H1 (cell line): ENCODE data around the gene PIAS4. TPM values are rescaled to one million over a fixed set of nuclear protein-coding genes. Genes with fewer than 3 reads are reported as not detected.
A peak's percentile ranks its signal among the peaks of the same experiment; 100 is the strongest.

Experiments used
- BRCA1 ChIP-seq: IDR thresholded peaks from 2 replicates; pipeline ENCODE4 v1.6.1; 2012; ENCODE audit warnings: low read depth, low read length, improper control_type of control experiment
- CTBP2 ChIP-seq: IDR thresholded peaks from 2 replicates; pipeline ENCODE4 v1.7.0; 2011; ENCODE audit warnings: borderline replicate concordance, mild to moderate bottlenecking, moderate library complexity, mixed read lengths, low read length; ENCODE audit not compliant: insufficient read depth, insufficient read length
- RBBP5 ChIP-seq: IDR thresholded peaks from 2 replicates; pipeline ENCODE4 v1.7.1; 2012; ENCODE audit warnings: low read depth, mild to moderate bottlenecking, inconsistent platforms, low read length, moderate library complexity, borderline replicate concordance
- SIN3A ChIP-seq, 2 experiments: IDR thresholded peaks in 1 of 2; conservative IDR thresholded peaks in 1 of 2; 2 replicates each; pipeline ENCODE4 v1.6.1; 2011 to 2012; ENCODE audit warnings: low read length in 2 of 2, improper control_type of control experiment in 1 of 2, low read depth in 1 of 2, mild to moderate bottlenecking in 1 of 2
- SP4 ChIP-seq: IDR thresholded peaks from 2 replicates; pipeline ENCODE4 v1.6.1; 2012; ENCODE audit warnings: low read length, inconsistent platforms
- SUZ12 ChIP-seq: fragments of 200-600 bp; sonication (generic); IDR thresholded peaks from 2 replicates; pipeline ENCODE4 v1.6.1; 2012; ENCODE audit warnings: mild to moderate bottlenecking, inconsistent platforms, low read length, moderate library complexity, mixed read lengths
- TAF1 ChIP-seq: IDR thresholded peaks from 2 replicates; pipeline ENCODE4 v1.6.1; 2011; ENCODE audit warnings: mild to moderate bottlenecking, low read depth, low read length
- polyA plus RNA-seq, 7 experiments: library from polyadenylated mRNA; depleted of rRNA in 3 of 7; stranded (reverse) in 5 of 7; unstranded in 2 of 7; fragments of >200 nt in 5 of 7; fragments of 200-250 nt in 2 of 7; gene quantifications; 1 replicate in 5 of 7; 2 replicates in 1 of 7; 4 replicates in 1 of 7; pipeline versions ENCODE4 v1.2.1 to v1.2.3, GENCODE V29; 2011 to 2013; ENCODE audit warnings: missing spikeins in 2 of 7, mixed read lengths in 2 of 7
- total RNA-seq: library from RNA; stranded (reverse); fragmentation: NEBNext Ultra II Directional; extraction: Animal tissue kit (Norgen Biotek cat#: 25700); gene quantifications from 2 replicates; pipeline ENCODE4 v1.2.1, GENCODE V29; 2021
- TF ChIP-seq, protein P1 (sequence below): IDR thresholded peaks from 2 replicates; pipeline ENCODE4 v1.6.1; 2012; ENCODE audit warnings: inconsistent platforms

Gene PIAS4
- total and polyA plus RNA-seq, 2 of the 8 experiments (the other 6 are each of a cell fraction or from before 2014, with no cell fraction given), result 30.2 to 51.4 TPM

DNA sequence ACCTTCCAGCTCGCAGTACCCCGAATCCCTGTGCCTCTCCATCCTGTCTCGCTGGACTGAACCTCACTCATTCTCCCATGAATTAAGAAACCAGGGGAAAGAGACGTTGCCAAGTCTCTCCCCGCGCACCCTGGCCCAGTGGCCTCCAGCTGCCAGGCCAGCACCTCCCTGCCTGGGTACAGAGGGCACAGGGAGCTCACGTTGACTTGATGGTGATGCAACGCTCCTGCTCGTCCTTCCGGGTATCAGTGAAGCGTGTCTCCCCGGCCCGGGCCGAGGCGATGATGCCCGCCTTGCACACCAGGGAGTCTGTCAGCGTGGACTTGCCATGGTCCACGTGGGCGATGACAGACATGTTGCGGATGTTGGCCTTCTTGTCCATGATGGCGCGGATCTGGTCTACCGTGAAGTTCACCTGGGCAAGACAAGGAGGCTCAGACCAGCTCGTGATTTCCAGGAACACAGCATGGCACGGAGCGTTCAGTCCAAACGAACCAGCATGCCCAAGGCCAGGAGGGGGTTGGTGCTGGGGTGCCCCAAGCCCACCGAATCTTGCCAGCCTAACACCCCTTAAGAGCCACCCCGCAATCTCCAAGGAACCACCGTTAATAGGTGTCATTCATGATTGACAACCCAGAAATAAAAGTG, 23.5 kb upstream of the PIAS4 start (continued):
- TF ChIP-seq BRCA1 (no peak), TAF1 (0 out of 2 replicates have a peak, but pooled peaks have one; percentile 24), RBBP5 (no peak), SP4 (no peak), CTBP2 (no peak), SUZ12 (no peak), SIN3A (conservative IDR thresholded peaks at IDR 0.05 in 1 of 2, IDR thresholded peaks at IDR 0.05 in 1 of 2; ENCODE audit: low read depth in 1 of 2, low read length in 2 of 2) (peak in 1 of 2 experiments; percentile 56; a peak in 1 of 4 replicates)
- TF ChIP-seq, protein P1, sequence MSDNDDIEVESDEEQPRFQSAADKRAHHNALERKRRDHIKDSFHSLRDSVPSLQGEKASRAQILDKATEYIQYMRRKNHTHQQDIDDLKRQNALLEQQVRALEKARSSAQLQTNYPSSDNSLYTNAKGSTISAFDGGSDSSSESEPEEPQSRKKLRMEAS, result peak; percentile 78
